GM18867 (cell line): ENCODE measurements around the gene HGD.
A peak's percentile ranks its signal among the peaks of the same experiment; 100 is the strongest.
"Not testable (repeated sequence)": the region's sequence is repeated elsewhere in the genome, so short reads cannot be mapped to it uniquely, and the experiment has no call there.

ENCODE experiments used
- ATAC-seq: cut with Tn5 transposase; IDR thresholded peaks from one replicate; pipeline ENCODE4 v1.9.1; 2021; ENCODE audit warnings: mild to moderate bottlenecking, moderate library complexity; ENCODE audit not compliant: unreplicated experiment

The HGD gene, protein sequence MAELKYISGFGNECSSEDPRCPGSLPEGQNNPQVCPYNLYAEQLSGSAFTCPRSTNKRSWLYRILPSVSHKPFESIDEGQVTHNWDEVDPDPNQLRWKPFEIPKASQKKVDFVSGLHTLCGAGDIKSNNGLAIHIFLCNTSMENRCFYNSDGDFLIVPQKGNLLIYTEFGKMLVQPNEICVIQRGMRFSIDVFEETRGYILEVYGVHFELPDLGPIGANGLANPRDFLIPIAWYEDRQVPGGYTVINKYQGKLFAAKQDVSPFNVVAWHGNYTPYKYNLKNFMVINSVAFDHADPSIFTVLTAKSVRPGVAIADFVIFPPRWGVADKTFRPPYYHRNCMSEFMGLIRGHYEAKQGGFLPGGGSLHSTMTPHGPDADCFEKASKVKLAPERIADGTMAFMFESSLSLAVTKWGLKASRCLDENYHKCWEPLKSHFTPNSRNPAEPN

DNA sequence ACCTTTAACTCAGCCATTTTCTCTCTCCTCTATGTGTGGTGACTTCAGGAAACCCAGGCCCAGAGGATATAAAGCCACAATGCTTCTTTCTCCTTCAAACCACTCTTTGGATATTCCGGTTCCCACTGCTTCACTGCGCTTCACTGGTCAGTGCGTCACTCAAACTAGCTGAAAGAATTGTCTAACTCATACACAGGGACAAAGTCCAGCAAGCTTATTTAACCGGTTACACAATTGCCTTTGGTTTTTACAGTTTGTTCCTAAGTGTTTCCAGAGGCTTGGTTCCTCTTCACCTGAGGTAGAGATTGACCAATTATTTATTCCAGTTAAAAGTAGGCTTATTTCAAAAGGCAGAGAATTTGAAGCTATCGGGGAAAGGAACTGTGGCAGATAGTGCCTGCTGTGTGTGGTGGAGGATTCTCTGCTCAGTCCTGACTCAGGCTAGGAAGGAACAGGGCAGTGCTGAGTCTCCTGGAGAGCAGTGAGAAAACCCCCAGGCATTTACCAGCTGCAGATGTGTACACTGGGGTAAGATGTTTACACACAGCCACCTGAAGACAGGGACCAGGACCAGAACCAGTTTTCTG is at the start of gene HGD:
TSS of gene HGD (minus strand) at position 145 of the 587 bp plus-strand sequence. CDS start at position 17, 128 bp downstream.
- ATAC-seq, result no peak

GRCh38 chr3:120730576-120731542 is 48.8 kb upstream of the HGD start:
- no peak for ATAC-seq

GRCh38 chr3:120726791-120727190 is 44.8 kb upstream of the HGD start:
- ATAC-seq, result no peak

DNA sequence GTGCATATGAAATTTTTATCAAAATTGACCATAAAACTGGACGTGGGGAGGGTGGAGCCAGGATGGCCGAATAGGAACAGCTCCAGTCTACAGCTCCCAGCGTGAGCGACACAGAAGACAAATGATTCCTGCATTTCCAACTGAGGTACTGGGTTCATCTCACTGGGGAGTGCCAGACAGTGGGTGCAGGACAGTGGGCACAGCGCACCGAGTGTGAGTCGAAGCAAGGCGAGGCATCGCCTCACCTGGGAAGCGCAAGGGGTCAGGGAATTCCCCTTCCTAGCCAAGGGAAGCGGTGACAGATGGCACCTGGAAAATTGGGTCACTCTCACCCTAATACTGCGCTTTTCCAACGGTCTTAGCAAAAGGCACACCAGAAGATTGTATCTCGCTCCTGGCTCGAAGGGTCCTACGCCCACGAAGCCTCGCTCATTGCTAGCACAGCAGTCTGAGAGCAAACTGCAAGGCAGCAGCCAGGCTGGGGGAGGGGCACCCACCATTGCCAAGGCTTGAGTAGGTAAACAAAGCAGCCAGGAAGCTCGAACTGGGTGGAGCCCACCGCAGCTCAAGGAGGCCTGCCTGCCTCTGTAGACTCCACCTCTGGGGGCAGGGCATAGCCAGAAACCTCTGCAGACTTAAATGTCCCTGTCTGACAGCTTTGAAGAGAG is 37.3 kb upstream of the HGD start:
- not testable (repeated sequence) for ATAC-seq

DNA sequence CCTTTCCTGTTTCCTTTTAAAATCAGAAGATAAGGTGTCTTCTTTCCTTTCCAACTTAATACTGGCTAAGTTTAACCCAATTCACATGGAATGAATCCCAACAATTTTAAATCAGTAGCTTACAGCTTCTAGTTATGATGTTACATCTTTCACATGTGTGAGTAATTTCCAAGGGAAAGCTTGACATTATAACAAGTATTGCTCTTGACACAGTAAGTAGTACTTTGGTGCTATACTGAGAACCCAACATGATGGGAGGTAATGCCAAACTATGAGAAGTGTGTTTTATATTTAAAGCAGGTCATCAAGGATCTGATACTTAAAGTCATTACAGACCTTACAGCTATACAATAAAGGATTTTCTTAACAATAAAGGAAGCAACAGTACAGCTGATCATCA is 31.2 kb upstream of the HGD start:
- no peak for ATAC-seq

DNA sequence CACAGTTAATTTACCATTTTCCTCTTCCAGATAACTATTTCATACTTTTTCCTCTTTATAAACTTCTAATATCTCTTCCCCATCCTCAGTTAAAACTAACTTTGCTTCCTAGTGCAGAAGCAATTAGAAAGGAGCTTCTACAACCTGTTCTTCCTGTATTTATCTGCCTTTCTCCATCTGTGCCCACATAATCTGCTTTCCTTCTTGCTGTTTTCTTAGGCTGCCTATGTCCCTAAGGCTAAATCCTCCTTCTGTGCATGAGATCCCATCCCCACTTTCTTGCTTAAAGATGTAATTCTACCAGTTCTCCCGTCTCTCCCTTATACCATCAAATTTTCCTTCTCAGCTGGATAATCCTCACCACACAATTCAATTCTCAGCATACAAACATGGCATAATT is 28.3 kb upstream of the HGD start:
- no peak for ATAC-seq

DNA sequence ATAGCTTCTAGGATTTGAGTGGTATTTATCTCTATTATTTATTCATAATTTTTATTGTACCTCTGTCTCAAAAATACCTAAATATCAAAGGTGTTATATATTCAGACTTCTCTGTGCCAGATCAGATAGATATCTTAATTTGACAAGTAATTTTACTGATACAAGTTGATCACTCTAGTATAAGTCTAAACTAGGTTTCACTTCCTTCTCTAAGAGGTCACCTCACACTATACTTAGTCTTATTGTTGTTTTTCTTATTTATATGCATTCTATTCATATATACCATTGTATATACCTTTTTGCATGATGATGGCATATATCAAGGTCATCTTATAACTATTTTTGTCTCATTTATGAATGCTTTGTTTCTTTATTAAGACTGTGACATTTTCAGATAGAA is 26.4 kb upstream of the HGD start:
- peak; percentile 76 for ATAC-seq

GRCh38 chr3:120706950-120707349 is 24.9 kb upstream of the HGD start:
- no peak for ATAC-seq

DNA sequence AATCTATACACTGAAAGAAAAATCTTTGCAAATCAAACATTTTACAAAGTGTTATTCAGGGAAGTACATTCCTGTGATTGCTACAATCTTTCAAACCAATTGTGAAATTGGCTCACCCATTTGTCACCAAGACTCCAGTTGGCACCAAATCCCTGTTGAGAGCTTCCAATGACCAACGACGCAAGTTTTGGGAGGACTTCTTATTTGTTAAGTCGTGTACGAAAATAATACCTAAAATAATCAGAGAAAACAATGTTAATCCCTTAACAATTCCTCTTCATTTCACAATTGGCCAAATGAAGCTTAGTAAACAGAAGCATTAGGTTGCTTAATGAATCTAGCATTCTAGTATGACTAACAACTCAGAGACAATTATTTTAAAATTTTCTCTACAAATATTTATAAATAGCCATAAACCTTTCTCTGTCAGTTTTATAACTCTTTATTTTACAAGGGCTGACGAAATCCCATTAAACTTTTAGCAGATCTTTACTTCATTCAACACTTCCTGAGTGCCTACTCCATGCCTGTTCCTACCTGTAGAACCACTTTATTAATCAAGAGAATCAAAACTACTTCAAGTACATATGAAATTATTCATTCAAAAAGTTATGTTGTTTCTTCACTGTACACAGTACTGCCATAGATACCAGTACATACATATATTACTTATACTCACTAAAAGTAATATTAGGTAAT is 24.0 kb upstream of the HGD start:
- ATAC-seq, result no peak

DNA sequence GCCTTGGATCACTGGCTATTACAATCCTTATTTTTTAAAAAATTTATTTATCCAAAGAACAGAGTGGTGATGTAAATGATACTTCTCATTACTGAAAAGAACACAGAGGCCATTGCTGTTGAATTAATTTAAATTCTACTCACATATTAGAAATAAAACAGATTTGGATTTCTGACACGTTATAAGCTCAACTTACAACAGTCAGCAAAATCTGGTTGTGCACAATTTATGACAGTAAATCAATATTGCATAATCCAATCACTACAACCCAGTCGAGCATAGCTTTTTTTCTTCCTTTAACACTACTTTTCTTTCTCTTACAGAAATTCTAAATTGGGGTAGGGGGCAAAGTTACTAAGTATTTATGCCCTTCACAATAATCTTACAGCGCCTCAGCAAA is 17.3 kb upstream of the HGD start:
- ATAC-seq, result no peak

DNA sequence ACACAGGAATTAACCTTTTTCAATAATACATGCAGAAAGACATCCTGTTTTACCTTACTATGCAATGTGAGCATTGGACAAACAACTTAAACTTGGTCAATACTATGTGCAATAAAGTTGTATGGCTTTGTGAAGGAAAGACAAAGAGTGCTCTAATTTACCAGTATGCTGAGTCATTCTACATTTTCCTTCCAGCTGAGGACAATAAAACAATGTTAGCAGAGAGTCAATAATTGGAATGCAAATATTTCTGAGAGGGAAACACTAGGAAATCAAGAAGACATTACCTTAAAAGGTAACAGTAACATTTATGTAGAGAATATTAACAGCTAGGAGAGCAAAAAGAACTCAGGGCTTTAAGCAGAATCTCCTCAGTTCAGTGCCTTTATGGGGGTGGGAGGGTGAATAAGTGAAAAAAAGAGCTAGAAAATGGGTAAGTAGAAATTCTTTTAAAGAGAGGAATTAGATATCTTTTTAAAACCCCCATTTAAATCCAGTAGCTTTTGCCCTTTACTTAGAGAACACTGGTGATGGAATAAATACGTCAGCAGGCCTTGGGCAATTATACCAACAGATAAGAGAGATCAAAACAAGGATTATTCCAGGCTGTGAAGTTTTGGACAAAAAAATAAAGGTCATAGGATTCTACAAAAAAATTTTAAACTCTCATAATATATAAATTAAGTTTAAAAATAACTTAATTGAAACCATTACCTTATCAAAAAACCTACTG is 11.6 kb upstream of the HGD start:
- no peak for ATAC-seq

DNA sequence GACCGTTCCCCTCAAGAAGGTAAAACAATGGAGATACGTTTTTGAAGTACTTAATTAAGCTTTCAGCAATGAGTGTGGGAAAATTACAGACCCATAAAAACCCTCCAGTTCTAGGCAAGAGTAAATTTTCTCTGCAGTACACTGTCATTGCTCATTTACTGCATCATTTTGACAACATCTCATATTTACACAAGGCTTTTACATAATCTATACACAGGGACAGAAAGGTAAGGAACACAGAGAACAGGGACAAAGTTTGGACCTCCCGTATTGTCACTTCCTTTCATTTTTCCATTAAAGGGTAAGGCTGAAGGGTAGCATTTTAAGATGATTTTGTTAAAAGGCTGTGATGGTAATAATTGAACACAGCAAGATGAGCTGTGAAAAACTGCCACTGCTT is 7.4 kb upstream of the HGD start:
- ATAC-seq, result no peak

DNA sequence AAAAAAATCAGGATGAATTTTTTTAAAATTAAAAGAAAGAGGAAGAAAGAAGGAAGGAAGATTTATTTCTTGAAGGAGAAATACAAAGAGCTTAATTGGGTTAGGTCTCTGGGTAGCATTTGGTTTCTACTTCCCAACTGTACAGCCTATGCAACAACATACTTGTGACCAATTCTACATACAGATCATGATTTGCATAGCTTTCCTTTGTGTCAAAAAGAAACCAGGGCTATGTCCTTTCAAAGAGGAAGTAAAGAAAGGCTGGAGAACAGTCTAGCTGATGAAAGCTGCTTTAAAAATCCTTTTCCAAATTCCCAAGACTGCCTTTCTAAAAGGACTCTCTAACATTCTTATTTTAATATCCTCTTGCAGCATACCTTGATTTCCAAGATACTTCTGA is 6.1 kb upstream of the HGD start:
- peak; percentile 99 for ATAC-seq

- no peak for ATAC-seq
Measured at GRCh38 chr3:120685411-120685810, 3.4 kb upstream of the HGD start.

- ATAC-seq, result no peak
Measured at GRCh38 chr3:120684896-120685295, 2.9 kb upstream of the HGD start.

DNA sequence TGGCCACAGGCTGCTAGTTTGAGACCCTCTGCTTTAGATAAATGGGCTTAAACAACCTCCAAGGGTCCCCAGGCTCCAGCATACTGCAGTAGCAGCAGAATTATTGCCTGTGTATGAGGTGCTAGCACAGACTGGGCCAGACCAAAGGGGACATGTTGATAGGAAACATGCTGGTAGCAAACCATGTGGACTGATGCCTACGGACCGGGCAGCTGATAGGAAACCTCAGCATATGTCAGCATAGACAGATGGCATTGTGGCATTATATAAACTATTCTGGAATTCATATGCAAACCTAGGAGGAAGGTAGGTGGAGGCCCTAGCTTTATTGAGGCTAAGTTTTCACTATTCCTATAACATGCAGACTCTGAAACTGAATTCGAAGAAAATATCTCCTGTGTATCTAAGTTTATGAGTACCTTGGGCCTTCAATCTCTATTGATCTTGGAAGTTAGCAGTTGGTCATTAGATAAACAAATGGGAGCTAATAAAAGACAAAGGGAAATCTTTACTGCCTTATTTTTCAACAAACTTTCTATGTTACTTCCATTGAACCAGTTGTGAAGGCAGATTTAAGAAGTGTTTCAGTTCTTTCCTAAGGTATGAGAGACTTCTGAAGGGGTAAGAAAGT is 1.7 kb upstream of the HGD start:
- no peak for ATAC-seq

DNA sequence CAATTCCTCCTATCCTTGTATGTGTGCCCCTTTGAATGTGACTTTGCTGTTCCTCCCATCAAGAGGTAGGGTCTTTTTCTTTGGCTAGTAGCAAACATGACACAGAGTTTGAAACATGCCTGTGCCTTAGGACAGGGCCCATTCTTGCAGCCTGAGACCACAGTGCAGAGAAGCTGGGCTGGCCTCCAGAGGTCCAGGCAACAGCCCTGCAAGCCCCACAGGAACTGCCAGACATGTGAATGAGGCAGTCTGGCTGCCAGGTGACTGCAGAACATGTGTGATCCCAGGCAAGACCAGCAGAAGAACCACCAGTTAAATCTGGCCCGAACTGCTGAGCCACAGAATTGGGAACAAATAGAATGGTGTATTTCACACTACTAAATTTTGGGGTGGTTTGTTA is 1.2 kb upstream of the HGD start:
- no peak for ATAC-seq

DNA sequence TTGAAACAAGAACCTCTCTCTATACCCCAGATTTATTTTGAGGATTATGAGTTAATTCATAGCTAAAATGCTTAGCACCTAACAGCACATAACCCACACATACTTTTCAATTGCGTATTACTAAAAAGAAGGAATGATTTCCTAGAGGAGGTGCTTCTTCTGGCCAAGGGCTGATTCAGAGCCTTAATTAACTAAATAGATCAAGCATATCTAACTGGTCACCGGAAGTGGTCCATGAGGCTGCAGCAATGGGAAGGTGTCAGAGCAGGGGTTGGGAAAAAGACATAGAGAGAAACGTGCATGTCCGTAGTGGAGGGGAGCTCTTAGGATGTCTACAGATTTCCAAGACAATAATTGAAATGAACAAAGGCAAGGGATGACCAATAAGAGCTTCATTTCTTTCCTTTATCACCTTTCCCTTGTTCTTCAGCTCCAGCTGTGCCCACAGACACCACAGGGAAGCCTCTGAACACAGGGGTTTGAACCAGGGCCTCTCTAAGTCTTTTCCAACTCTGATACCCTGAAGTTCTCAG is 467 bp downstream of the HGD start:
- no peak for ATAC-seq

DNA sequence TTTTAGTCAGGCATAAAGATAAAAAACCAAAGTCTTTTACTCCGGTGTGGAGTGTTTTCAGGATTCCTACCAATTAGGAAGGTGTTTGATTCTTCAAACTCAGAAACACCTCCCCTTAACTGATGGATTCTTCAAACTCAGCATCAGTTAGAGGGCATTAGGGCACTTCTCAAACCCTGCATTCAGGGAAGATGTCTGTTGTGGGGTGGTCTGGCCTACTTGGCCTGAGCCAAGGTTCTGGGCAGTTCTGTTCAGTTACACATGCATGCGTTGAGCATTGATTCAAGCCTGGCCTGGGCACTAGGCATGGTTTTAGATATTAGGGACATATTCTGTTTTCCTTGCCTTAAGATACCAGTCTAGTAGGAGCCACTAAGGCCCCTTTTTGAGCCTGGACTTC is 1.0 kb downstream of the HGD start:
- ATAC-seq, result no peak
